Fibroblast of lung (primary cell): ENCODE measurements around the gene FXYD4.

ENCODE experiments used
- CTCF ChIP-seq, 2 donors: IDR thresholded peaks in 1 of 2; conservative IDR thresholded peaks in 1 of 2; 1 replicate in 1 of 2; 2 replicates in 1 of 2; pipeline ENCODE4 v1.5.1; 2011 to 2012; ENCODE audit warnings: low read length in 2 of 2, control low read depth in 1 of 2, inconsistent platforms in 1 of 2, low read depth in 1 of 2, mild to moderate bottlenecking in 1 of 2
- EZH2 ChIP-seq: IDR thresholded peaks from 2 replicates; pipeline ENCODE4 v1.5.1; 2012; ENCODE audit warnings: low read length, control low read depth, mild to moderate bottlenecking; ENCODE audit errors: missing control alignments

GRCh38 chr10:43341450-43341849, 30.0 kb upstream of the FXYD4 start:
- no peak for TF ChIP-seq CTCF (conservative IDR thresholded peaks at IDR 0.05 in 1 of 2, IDR thresholded peaks at IDR 0.05 in 1 of 2; ENCODE audit: low read depth in 1 of 2, low read length in 2 of 2)
- TF ChIP-seq EZH2, result no peak
